Measurements from ENCODE around the gene MAN1A1. TPM values are rescaled to one million over a fixed set of nuclear protein-coding genes. Genes with fewer than 3 reads are reported as not detected.

Gene MAN1A1
- total RNA-seq, 1 donor from 2014 or later = 2.9 TPM

GRCh38 chr6:119133400-119133799 is 216.2 kb downstream of the MAN1A1 start:
- FAIRE-seq = no peak
- H3K36me3 ChIP-seq (ENCODE audit: control insufficient read depth, insufficient read depth, low read length) = no peaks in the 10 kb centered on the region
- no peak overlapping the region for H3K4me3 ChIP-seq (ENCODE audit: low read depth, low read length)
- TF ChIP-seq, protein P1, sequence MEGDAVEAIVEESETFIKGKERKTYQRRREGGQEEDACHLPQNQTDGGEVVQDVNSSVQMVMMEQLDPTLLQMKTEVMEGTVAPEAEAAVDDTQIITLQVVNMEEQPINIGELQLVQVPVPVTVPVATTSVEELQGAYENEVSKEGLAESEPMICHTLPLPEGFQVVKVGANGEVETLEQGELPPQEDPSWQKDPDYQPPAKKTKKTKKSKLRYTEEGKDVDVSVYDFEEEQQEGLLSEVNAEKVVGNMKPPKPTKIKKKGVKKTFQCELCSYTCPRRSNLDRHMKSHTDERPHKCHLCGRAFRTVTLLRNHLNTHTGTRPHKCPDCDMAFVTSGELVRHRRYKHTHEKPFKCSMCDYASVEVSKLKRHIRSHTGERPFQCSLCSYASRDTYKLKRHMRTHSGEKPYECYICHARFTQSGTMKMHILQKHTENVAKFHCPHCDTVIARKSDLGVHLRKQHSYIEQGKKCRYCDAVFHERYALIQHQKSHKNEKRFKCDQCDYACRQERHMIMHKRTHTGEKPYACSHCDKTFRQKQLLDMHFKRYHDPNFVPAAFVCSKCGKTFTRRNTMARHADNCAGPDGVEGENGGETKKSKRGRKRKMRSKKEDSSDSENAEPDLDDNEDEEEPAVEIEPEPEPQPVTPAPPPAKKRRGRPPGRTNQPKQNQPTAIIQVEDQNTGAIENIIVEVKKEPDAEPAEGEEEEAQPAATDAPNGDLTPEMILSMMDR (IDR thresholded peaks at IDR 0.05; ENCODE audit: insufficient read depth, low read length, severe bottlenecking) = no peak
- no peak for DNase-seq (ENCODE audit: low read depth)
- peaks cover 8% of the 10 kb centered on the region for H3K27me3 ChIP-seq (ENCODE audit: control insufficient read depth, insufficient read depth, low read length)

- TF ChIP-seq, protein P1 (IDR thresholded peaks at IDR 0.05; ENCODE audit: insufficient read depth, low read length, severe bottlenecking) = no peak
- Histone ChIP-seq H3K27me3 (ENCODE audit: control insufficient read depth, insufficient read depth, low read length) (peaks cover 12% of the 10 kb centered on the region), H3K4me3 (ENCODE audit: low read depth, low read length) (no peak overlapping the region), H3K36me3 (ENCODE audit: control insufficient read depth, insufficient read depth, low read length) (no peaks in the 10 kb centered on the region)
- FAIRE-seq = no peak
- DNase-seq (ENCODE audit: low read depth) = no peak
Measured at GRCh38 chr6:119132261-119132981, 217.1 kb downstream of the MAN1A1 start.

GRCh38 chr6:119129968-119130484 is 219.5 kb downstream of the MAN1A1 start:
- Histone ChIP-seq H3K27me3 (ENCODE audit: control insufficient read depth, insufficient read depth, low read length) (peaks cover 20% of the 10 kb centered on the region), H3K4me3 (ENCODE audit: low read depth, low read length) (no peak overlapping the region), H3K36me3 (ENCODE audit: control insufficient read depth, insufficient read depth, low read length) (no peaks in the 10 kb centered on the region)
- TF ChIP-seq, protein P1 (IDR thresholded peaks at IDR 0.05; ENCODE audit: insufficient read depth, low read length, severe bottlenecking) = no peak
- FAIRE-seq (no peak), DNase-seq (ENCODE audit: low read depth) (peak; percentile 89)

DNA sequence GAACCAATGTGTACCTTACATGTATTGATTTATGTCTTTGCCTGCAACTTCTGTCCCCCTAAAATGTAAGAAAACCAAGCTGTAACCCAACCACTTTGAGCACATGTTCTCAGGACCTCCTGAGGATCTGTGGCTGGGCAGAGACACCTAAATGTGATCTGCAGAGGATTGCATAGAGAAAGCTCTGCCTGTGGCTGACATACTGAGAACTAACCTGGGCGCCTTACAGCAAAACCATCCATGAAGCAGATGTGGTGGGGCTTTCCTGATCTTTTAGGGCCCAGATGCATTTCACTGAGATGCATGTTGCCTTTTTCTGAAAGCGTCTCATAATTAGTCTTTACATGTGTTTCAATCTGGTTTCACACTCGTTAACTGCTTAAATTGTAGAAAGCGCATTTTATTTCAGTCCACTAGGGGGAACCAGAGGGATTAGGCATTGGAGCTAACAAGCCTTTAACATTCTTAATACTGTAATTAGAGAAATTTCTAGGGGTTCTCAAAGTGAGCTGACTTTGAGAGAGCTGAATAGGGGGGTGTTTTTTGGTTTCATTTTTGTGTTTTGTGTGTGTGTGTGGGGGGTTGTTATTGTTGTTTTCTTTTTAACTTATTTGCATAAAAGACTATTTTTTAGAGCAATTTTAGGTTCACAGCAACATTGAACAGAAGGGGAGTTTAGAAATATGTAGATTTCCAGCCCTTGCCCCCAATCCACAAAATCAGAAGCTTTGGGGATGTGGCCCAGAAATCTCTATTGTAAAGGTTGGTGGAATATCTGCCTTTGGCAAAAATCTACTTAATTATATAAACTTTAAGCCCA is 220.2 kb downstream of the MAN1A1 start:
- FAIRE-seq (no peak), DNase-seq (ENCODE audit: low read depth) (peak; percentile 70)
- Histone ChIP-seq H3K36me3 (ENCODE audit: control insufficient read depth, insufficient read depth, low read length) (no peaks in the 10 kb centered on the region), H3K4me3 (ENCODE audit: low read depth, low read length) (no peak overlapping the region), H3K27me3 (ENCODE audit: control insufficient read depth, insufficient read depth, low read length) (peaks cover 20% of the 10 kb centered on the region)
- TF ChIP-seq, protein P1 (IDR thresholded peaks at IDR 0.05; ENCODE audit: insufficient read depth, low read length, severe bottlenecking) = peak; percentile 66

- Histone ChIP-seq H3K4me3 (ENCODE audit: low read depth, low read length) (no peak overlapping the region), H3K27me3 (ENCODE audit: control insufficient read depth, insufficient read depth, low read length) (peaks cover 18% of the 10 kb centered on the region), H3K36me3 (ENCODE audit: control insufficient read depth, insufficient read depth, low read length) (no peaks in the 10 kb centered on the region)
- FAIRE-seq = no peak
- no peak for DNase-seq (ENCODE audit: low read depth)
- TF ChIP-seq, protein P1 (IDR thresholded peaks at IDR 0.05; ENCODE audit: insufficient read depth, low read length, severe bottlenecking) = no peak
Measured at GRCh38 chr6:119128252-119128912, 221.2 kb downstream of the MAN1A1 start.

Data from bronchial epithelial cell (primary cell).